Measurements from ENCODE around the gene MEIS3. TPM values are rescaled to one million over a fixed set of nuclear protein-coding genes. Genes with fewer than 3 reads are reported as not detected.

The MEIS3 gene
- total RNA-seq, 1 experiment from 2014 or later = 35.8 TPM

DNA sequence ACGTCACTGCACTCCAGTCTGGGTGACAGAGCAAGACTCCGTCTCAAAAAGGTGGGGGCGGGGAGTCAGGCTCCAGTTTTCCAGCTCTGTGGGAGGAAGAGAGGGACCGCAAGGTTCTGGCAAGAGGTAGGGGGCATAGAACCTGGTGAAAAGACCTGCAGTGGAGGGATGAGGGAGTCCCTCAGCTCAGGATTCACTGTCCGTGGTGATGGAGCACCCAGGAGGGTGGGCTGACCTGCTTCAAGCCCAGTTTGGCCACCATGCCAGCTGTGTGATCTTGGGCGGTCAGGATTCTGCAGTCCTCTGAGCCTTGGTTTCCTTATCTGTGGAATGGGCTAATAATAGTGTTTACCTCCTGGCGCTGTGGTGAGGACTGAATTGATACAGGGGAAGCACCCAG is 31.2 kb upstream of the MEIS3 start (continued):
- TF ChIP-seq ELF1 (IDR thresholded peaks at IDR 0.05; ENCODE audit: borderline replicate concordance, low read depth) (no peak), EGR1 (IDR thresholded peaks at IDR 0.05; ENCODE audit: low read depth) (no peak), CBX3 (IDR thresholded peaks at IDR 0.05; ENCODE audit: low read depth) (no peak)

GRCh38 chr19:47448360-47448727 is 29.0 kb upstream of the MEIS3 start:
- no peaks in the 10 kb centered on the region for H4K20me1 ChIP-seq (ENCODE audit: insufficient read depth)
- no peak overlapping the region for H2AFZ ChIP-seq (ENCODE audit: low read depth, low read length, poor library complexity, severe bottlenecking)
- ChIA-PET CTCF (no interaction called here), POLR2A (no interaction called here), RAD21 (ENCODE audit: low non-redundant PET in 1 of 2, low total read pairs in 2 of 2, uncharacterized antibody in 2 of 2, unreplicated experiment in 2 of 2) (no interaction called here)
- no peaks in the 10 kb centered on the region for H3K36me3 ChIP-seq (ENCODE audit: control insufficient read depth in 1 of 2, insufficient read depth in 2 of 2, low read length in 2 of 2)
- no peaks in the 10 kb centered on the region for H3K79me2 ChIP-seq (ENCODE audit: insufficient read depth, low read length)
- intact Hi-C loops (cut with micrococcal nuclease) = loop anchor here (5.0 to 10.0 kb wide), 2 partner anchors 34 to 156 kb away; partner anchors contain the start of genes BICRA and KPTN
- TF ChIP-seq ZNF274 (IDR thresholded peaks at IDR 0.05; ENCODE audit: low read depth, low read length) (no peak), SRF (IDR thresholded peaks at IDR 0.05; ENCODE audit: low read depth) (no peak), ZBTB33 (IDR thresholded peaks at IDR 0.05; ENCODE audit: extremely low read depth, insufficient replicate concordance, low read length) (no peak), REST (IDR thresholded peaks at IDR 0.05; ENCODE audit: low read depth) (no peak), SP1 (IDR thresholded peaks at IDR 0.05; ENCODE audit: low read depth) (no peak), EZH2 (IDR thresholded peaks at IDR 0.05) (no peak), ZFX (IDR thresholded peaks at IDR 0.05) (no peak)
- TF ChIP-seq, protein P1, sequence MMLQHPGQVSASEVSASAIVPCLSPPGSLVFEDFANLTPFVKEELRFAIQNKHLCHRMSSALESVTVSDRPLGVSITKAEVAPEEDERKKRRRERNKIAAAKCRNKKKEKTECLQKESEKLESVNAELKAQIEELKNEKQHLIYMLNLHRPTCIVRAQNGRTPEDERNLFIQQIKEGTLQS (IDR thresholded peaks at IDR 0.05) = no peak
- no peak overlapping the region for H3K4me3 ChIP-seq (replicated peaks in 1 of 2; ENCODE audit: low read depth in 1 of 2, low read length in 2 of 2)
- no peak overlapping the region for H3K9ac ChIP-seq (ENCODE audit: low read length)
- no peak for DNase-seq (ENCODE audit: low read depth, low spot score)
- peaks cover 17 to 23% of the 10 kb centered on the region in 2 experiments for H3K4me1 ChIP-seq (ENCODE audit: control insufficient read depth in 1 of 2, insufficient read depth in 2 of 2, low read length in 2 of 2)
- H3K4me2 ChIP-seq (ENCODE audit: low read length) = no peak overlapping the region
- BruUV-seq (replicated peaks) = no TSS peak
- no peak overlapping the region for H3K27ac ChIP-seq (ENCODE audit: low read depth, low read length)
- ATAC-seq = no peak
- H3K9me3 ChIP-seq (ENCODE audit: control insufficient read depth in 1 of 2, insufficient read depth in 1 of 2, low read depth in 1 of 2, low read length in 2 of 2) = no peaks in the 10 kb centered on the region
- peaks cover 19% of the 10 kb centered on the region for H3K27me3 ChIP-seq (ENCODE audit: insufficient read depth, low read length)
- H3K9me2 ChIP-seq (ENCODE audit: insufficient read depth) = no peaks in the 10 kb centered on the region
